Panc1 (cell line): ENCODE data around the gene DHDH. TPM values are rescaled to one million over a fixed set of nuclear protein-coding genes. Genes with fewer than 3 reads are reported as not detected.

Experiments used
- ATAC-seq: fragments of 200-7000 bp; cut with Tn5 transposase; 2 replicates; pipeline ENCODE4 v1.9.1; 2020; ENCODE audit warnings: mild to moderate bottlenecking, moderate library complexity
- BruUV-seq: library from RNA; stranded (reverse); fragments of 400-500 nt; replicated peaks from 2 replicates; lab custom pipeline; 2021; lab: Mats Ljungman, UMichigan
- CTCF ChIA-PET: fragments of 300-600 bp; sonication (Branson Sonifier 250); formaldehyde crosslinking; loops from one replicate; lab custom pipeline; 2022; ENCODE audit warnings: antibody characterized with exemption; lab: Charles Lee
- POLR2A ChIA-PET: fragments of 300-600 bp; sonication (Branson Sonifier 250); formaldehyde crosslinking; loops from one replicate; lab custom pipeline; 2022; ENCODE audit warnings: antibody characterized with exemption; lab: Charles Lee
- DNase-seq: peaks from one replicate; pipeline ENCODE4 v3.0.0-alpha.2; 2010; ENCODE audit warnings: low read depth, low spot score
- H3K27ac ChIP-seq: 2 replicates; pipeline ENCODE4 v1.5.1; 2011; ENCODE audit warnings: mild to moderate bottlenecking, low read length, inconsistent platforms
- H3K27me3 ChIP-seq: fragments of 200-500 bp; sonication (Bioruptor generic); 2 replicates; pipeline ENCODE4 v1.6.0; 2014; ENCODE audit warnings: low read length, inconsistent platforms; ENCODE audit not compliant: control insufficient read depth, insufficient read depth
- H3K36me3 ChIP-seq: fragments of 200-500 bp; sonication (Bioruptor generic); 2 replicates; pipeline ENCODE4 v1.5.1; 2014; ENCODE audit warnings: inconsistent platforms, mild to moderate bottlenecking, low read length, moderate library complexity; ENCODE audit not compliant: control insufficient read depth, insufficient read depth
- H3K4me1 ChIP-seq: 2 replicates; pipeline ENCODE4 v1.5.1; 2011; ENCODE audit warnings: inconsistent platforms, mild to moderate bottlenecking, low read length, moderate library complexity; ENCODE audit not compliant: control insufficient read depth, insufficient read depth
- H3K4me3 ChIP-seq, 2 experiments: 2 replicates each; pipeline ENCODE4 v1.5.1; 2011 to 2012; ENCODE audit warnings: low read depth in 2 of 2, low read length in 2 of 2, mild to moderate bottlenecking in 2 of 2, inconsistent platforms in 1 of 2, moderate library complexity in 1 of 2
- H3K9me3 ChIP-seq: fragments of 200-500 bp; sonication (Bioruptor generic); 2 replicates; pipeline ENCODE4 v1.5.1; 2014; ENCODE audit warnings: low read depth, mild to moderate bottlenecking, inconsistent platforms, low read length, moderate library complexity; ENCODE audit not compliant: control insufficient read depth, insufficient read depth
- POLR2AphosphoS5 ChIP-seq: IDR thresholded peaks from 2 replicates; pipeline ENCODE4 v1.6.1; 2012; ENCODE audit warnings: mild to moderate bottlenecking, low read depth, low read length, moderate library complexity
- SIN3A ChIP-seq: IDR thresholded peaks from 2 replicates; pipeline ENCODE4 v1.6.1; 2012; ENCODE audit warnings: low read depth, mild to moderate bottlenecking, low read length, moderate library complexity, borderline replicate concordance; ENCODE audit not compliant: insufficient read depth
- TCF7L2 ChIP-seq: IDR thresholded peaks from 2 replicates; pipeline ENCODE4 v1.6.1; 2011; ENCODE audit warnings: mild to moderate bottlenecking, low read depth, low read length, inconsistent platforms
- in situ Hi-C: cut with HindIII; loops from 2 replicates; pipeline ENCODE4 v1.10.0; 2016; ENCODE audit warnings: low sequenced_read_pairs, low pct_unique_long_range_greater_than_20kb
- intact Hi-C: fragments of 100-400 bp; cut with micrococcal nuclease; formaldehyde crosslinking; loops from one replicate; pipeline ENCODE4 v1.10.0; 2022; ENCODE audit not compliant: unreplicated experiment
- total RNA-seq: library from RNA; stranded (reverse); gene quantifications from one replicate; pipeline ENCODE4 v1.2.1, GENCODE V29; 2021; ENCODE audit not compliant: unreplicated experiment
- TF ChIP-seq, protein P1 (sequence below), 2 experiments: IDR thresholded peaks; 2 replicates each; pipeline ENCODE4 v1.6.1; 2011 to 2012; ENCODE audit warnings: low read depth in 2 of 2, control low read depth in 1 of 2, low read length in 1 of 2, mild to moderate bottlenecking in 1 of 2, moderate library complexity in 1 of 2; ENCODE audit not compliant: insufficient read depth in 1 of 2
- TF ChIP-seq, protein P2 (sequence below): fragments of 450-650 bp; IDR thresholded peaks from 2 replicates; pipeline ENCODE4 v1.5.1; 2017; ENCODE audit warnings: mild to moderate bottlenecking

DHDH gene
- total RNA-seq, 1 experiment from 2014 or later, result 0.85 TPM

DNA sequence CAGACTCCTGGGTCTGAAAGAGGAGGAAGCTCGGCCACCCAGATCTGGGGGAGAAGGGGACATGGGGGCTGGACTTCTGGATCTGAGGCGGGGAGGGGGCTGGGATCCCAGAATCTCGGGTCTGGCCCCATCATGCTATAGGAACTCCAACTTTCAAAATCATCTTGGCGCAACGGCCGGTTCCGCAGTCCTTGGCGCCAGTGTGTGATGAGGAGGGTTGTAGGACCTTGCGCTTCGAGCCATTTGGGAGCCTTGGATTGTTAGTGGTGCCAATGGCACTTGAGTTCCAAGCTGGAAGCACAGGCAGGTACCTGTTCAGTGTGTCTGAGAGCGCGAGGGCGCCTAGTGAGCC, 60.5 kb downstream of the DHDH start:
- TF ChIP-seq SIN3A (no peak), TCF7L2 (no peak), POLR2AphosphoS5 (no peak)
- TF ChIP-seq, protein P1, sequence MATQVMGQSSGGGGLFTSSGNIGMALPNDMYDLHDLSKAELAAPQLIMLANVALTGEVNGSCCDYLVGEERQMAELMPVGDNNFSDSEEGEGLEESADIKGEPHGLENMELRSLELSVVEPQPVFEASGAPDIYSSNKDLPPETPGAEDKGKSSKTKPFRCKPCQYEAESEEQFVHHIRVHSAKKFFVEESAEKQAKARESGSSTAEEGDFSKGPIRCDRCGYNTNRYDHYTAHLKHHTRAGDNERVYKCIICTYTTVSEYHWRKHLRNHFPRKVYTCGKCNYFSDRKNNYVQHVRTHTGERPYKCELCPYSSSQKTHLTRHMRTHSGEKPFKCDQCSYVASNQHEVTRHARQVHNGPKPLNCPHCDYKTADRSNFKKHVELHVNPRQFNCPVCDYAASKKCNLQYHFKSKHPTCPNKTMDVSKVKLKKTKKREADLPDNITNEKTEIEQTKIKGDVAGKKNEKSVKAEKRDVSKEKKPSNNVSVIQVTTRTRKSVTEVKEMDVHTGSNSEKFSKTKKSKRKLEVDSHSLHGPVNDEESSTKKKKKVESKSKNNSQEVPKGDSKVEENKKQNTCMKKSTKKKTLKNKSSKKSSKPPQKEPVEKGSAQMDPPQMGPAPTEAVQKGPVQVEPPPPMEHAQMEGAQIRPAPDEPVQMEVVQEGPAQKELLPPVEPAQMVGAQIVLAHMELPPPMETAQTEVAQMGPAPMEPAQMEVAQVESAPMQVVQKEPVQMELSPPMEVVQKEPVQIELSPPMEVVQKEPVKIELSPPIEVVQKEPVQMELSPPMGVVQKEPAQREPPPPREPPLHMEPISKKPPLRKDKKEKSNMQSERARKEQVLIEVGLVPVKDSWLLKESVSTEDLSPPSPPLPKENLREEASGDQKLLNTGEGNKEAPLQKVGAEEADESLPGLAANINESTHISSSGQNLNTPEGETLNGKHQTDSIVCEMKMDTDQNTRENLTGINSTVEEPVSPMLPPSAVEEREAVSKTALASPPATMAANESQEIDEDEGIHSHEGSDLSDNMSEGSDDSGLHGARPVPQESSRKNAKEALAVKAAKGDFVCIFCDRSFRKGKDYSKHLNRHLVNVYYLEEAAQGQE (IDR thresholded peaks at IDR 0.05; ENCODE audit: insufficient read depth in 1 of 2, low read depth in 2 of 2, low read length in 1 of 2), result no peak
- TF ChIP-seq, protein P2, sequence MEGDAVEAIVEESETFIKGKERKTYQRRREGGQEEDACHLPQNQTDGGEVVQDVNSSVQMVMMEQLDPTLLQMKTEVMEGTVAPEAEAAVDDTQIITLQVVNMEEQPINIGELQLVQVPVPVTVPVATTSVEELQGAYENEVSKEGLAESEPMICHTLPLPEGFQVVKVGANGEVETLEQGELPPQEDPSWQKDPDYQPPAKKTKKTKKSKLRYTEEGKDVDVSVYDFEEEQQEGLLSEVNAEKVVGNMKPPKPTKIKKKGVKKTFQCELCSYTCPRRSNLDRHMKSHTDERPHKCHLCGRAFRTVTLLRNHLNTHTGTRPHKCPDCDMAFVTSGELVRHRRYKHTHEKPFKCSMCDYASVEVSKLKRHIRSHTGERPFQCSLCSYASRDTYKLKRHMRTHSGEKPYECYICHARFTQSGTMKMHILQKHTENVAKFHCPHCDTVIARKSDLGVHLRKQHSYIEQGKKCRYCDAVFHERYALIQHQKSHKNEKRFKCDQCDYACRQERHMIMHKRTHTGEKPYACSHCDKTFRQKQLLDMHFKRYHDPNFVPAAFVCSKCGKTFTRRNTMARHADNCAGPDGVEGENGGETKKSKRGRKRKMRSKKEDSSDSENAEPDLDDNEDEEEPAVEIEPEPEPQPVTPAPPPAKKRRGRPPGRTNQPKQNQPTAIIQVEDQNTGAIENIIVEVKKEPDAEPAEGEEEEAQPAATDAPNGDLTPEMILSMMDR, result no peak
- Histone ChIP-seq H3K4me1 (no peaks in the 10 kb centered on the region), H3K36me3 (peaks cover 8% of the 10 kb centered on the region; the same call in 1 of the 2 replicates), H3K27me3 (no peaks in the 10 kb centered on the region), H3K27ac (peak overlapping the region; percentile 95), H3K9me3 (no peaks in the 10 kb centered on the region), H3K4me3 (peak overlapping the region; percentile 79 to 96)
- ChIA-PET CTCF (interaction anchor here (0.9 to 1.5 kb wide), 2 partner anchors 17 to 24 kb away, joined by 4 to 11 read pairs; no protein-coding TSS in a partner anchor), POLR2A (interaction anchor here (0.6 kb wide), 4 partner anchors 28 to 355 kb away, joined by 3 to 7 read pairs (median 5); no protein-coding TSS in a partner anchor)
- in situ Hi-C loops, result no loop called here
- no TSS peak for BruUV-seq
- ATAC-seq (no peak), DNase-seq (no peak)
- intact Hi-C loops, result no loop called here

Other genes with a start within 250 kb of the DHDH start
- gene FUT2, start 237.7 kb upstream of the DHDH start, total RNA-seq, result 0.08 TPM
- gene MAMSTR, start 214.0 kb upstream of the DHDH start, total RNA-seq, result 3.3 TPM
- gene RASIP1, start 193.1 kb upstream of the DHDH start, total RNA-seq, result 0.41 TPM
- gene IZUMO1, start 186.8 kb upstream of the DHDH start, total RNA-seq, result not detected
- gene FUT1, start 181.1 kb upstream of the DHDH start, total RNA-seq, result 0.13 TPM
- gene FGF21, start 178.2 kb upstream of the DHDH start, total RNA-seq, result not detected
- 34.6 TPM for gene BCAT2, start 122.7 kb upstream of the DHDH start, total RNA-seq
- gene HSD17B14, start 97.2 kb upstream of the DHDH start, total RNA-seq, result 20.8 TPM
- 4.2 TPM for gene PLEKHA4, start 65.1 kb upstream of the DHDH start, total RNA-seq
- 27.1 TPM for gene PPP1R15A, start 61.3 kb upstream of the DHDH start, total RNA-seq
- 0.15 TPM for gene TULP2, start 35.0 kb upstream of the DHDH start, total RNA-seq
- 102 TPM for gene NUCB1, start 33.4 kb upstream of the DHDH start, total RNA-seq
- gene BAX, start 21.2 kb downstream of the DHDH start, total RNA-seq, result 100 TPM
- 1,332 TPM for gene FTL, start 31.6 kb downstream of the DHDH start, total RNA-seq
- 20.2 TPM for gene GYS1, start 59.6 kb downstream of the DHDH start, total RNA-seq
- 170 TPM for gene RUVBL2, start 60.2 kb downstream of the DHDH start, total RNA-seq
- 0.39 TPM for gene LHB, start 83.4 kb downstream of the DHDH start, total RNA-seq
- not detected for gene CGB3, start 90.6 kb downstream of the DHDH start, total RNA-seq
- gene CGB2, start 98.2 kb downstream of the DHDH start, total RNA-seq, result not detected
- not detected for gene CGB1, start 103.2 kb downstream of the DHDH start, total RNA-seq
- gene CGB5, start 110.1 kb downstream of the DHDH start, total RNA-seq, result not detected
- gene CGB8, start 115.4 kb downstream of the DHDH start, total RNA-seq, result not detected
- 0.95 TPM for gene CGB7, start 124.0 kb downstream of the DHDH start, total RNA-seq
- 0.39 TPM for gene NTF4, start 131.1 kb downstream of the DHDH start, total RNA-seq
- 0.03 TPM for gene KCNA7, start 139.0 kb downstream of the DHDH start, total RNA-seq
- 180 TPM for gene SNRNP70, start 151.8 kb downstream of the DHDH start, total RNA-seq
- gene LIN7B, start 180.7 kb downstream of the DHDH start, total RNA-seq, result 6.4 TPM
- gene C19orf73, start 185.4 kb downstream of the DHDH start, total RNA-seq, result 1.4 TPM
- gene PPFIA3, start 185.8 kb downstream of the DHDH start, total RNA-seq, result 21.7 TPM
- gene HRC, start 221.7 kb downstream of the DHDH start, total RNA-seq, result 0.13 TPM
- gene TRPM4, start 224.1 kb downstream of the DHDH start, total RNA-seq, result 19.4 TPM